Ishikawa (cell line): ENCODE data around the gene SRP9.

Experiments used
- CEBPB ChIP-seq: IDR thresholded peaks from 2 replicates; pipeline ENCODE4 v1.6.1; 2012
- CREB1 ChIP-seq: IDR thresholded peaks from 2 replicates; pipeline ENCODE4 v1.6.1; 2012; ENCODE audit warnings: low read depth
- EGR1 ChIP-seq: IDR thresholded peaks from 2 replicates; pipeline ENCODE4 v1.6.1; 2012
- EP300 ChIP-seq: IDR thresholded peaks from 2 replicates; pipeline ENCODE4 v1.6.1; 2012; ENCODE audit warnings: borderline replicate concordance
- FOXM1 ChIP-seq: IDR thresholded peaks from 2 replicates; pipeline ENCODE4 v1.6.1; 2012; ENCODE audit warnings: low read depth, borderline replicate concordance
- NFIC ChIP-seq: IDR thresholded peaks from 2 replicates; pipeline ENCODE4 v1.6.1; 2012
- RAD21 ChIP-seq: IDR thresholded peaks from 2 replicates; pipeline ENCODE4 v1.6.1; 2012; ENCODE audit warnings: low read depth
- TAF1 ChIP-seq: IDR thresholded peaks from 2 replicates; pipeline ENCODE4 v1.6.1; 2012; ENCODE audit warnings: low read depth, mild to moderate bottlenecking
- TCF12 ChIP-seq: IDR thresholded peaks from 2 replicates; pipeline ENCODE4 v1.6.1; 2012; ENCODE audit warnings: low read depth
- TEAD4 ChIP-seq: IDR thresholded peaks from 2 replicates; pipeline ENCODE4 v1.6.1; 2012
- YY1 ChIP-seq: IDR thresholded peaks from 2 replicates; pipeline ENCODE4 v1.6.1; 2012; ENCODE audit warnings: low read depth
- ZBTB7A ChIP-seq: IDR thresholded peaks from 2 replicates; pipeline ENCODE4 v1.6.1; 2012; ENCODE audit warnings: low read depth
- TF ChIP-seq, protein P1 (sequence below): IDR thresholded peaks from 2 replicates; pipeline ENCODE4 v1.6.1; 2012
- TF ChIP-seq, protein P2 (sequence below): IDR thresholded peaks from 2 replicates; pipeline ENCODE4 v1.6.1; 2012
- TF ChIP-seq, protein P3 (sequence below): IDR thresholded peaks from 2 replicates; pipeline ENCODE4 v1.6.1; 2012; ENCODE audit warnings: low read depth, mild to moderate bottlenecking

SRP9 gene

DNA sequence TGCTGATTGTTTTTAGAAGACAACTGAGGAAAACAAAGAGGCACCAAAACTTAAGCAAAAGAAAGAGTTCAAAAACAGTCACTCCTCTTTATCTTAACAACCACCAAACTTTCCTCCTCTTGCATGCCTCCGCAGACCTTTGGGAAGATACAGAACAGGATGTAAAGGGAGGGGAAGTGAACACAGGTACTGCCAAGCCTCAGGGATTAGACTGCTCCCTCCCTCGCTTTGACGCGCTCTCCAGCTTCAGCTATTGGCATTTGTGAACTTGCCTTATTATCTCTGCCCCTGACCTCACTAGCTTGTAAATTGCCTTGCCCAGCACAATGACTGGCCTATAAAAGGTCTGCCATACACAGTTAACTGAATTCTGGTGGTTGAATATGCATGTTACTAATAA is 4.8 kb upstream of the SRP9 start:
- TF ChIP-seq TCF12 (no peak), TAF1 (no peak), FOXM1 (no peak), EP300 (no peak)
- TF ChIP-seq, protein P1, sequence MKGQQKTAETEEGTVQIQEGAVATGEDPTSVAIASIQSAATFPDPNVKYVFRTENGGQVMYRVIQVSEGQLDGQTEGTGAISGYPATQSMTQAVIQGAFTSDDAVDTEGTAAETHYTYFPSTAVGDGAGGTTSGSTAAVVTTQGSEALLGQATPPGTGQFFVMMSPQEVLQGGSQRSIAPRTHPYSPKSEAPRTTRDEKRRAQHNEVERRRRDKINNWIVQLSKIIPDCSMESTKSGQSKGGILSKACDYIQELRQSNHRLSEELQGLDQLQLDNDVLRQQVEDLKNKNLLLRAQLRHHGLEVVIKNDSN = no peak

DNA sequence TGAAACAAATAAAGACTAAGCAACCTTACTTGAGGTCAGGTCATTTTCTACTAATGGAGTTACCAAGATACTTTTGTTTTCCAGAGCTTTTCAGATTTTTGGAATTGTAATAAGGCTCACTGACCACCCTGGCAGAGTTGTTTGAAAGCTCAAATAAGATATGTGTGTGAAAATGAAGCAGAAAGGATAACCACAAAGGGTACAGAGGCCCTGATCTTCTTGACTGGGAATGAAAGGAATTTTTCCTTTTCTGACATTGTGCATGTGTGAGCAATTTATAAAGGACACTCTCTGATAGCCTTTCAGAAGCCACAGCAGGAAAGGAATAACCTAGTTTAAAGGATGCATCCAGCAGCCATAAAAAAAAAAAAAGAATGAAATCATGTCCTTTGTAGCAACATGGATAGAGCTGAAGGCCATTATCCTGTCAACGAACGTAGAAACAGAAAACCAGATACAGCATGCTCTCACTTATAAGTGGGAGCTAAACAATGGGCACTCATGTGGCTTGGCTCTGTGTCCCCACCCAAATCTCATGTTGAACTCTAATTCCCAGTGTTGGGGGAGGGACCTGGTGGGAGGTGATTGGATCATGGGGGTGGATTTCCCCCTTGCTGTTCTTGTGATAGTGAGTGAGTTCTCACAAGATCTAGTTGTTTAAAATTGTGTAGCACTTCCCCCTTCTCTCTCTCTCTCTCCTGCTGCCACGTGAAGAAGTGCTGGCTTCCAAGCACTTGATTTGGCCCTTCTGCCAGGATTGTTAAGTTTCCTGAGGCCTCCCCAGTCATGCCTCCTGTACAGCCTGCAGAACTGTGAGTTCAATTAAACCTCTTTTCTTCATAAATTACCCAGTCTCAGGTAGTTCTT is 3.1 kb upstream of the SRP9 start:
- no peak for TF ChIP-seq ZBTB7A
- TF ChIP-seq TEAD4 = no peak
- no peak for TF ChIP-seq EP300
- no peak for TF ChIP-seq TAF1
- TF ChIP-seq FOXM1 = no peak
- no peak for TF ChIP-seq TCF12
- no peak for TF ChIP-seq CREB1
- no peak for TF ChIP-seq CEBPB
- TF ChIP-seq NFIC = no peak
- TF ChIP-seq RAD21 = no peak
- TF ChIP-seq, protein P1 = no peak
- no peak for TF ChIP-seq YY1
- TF ChIP-seq, protein P2, sequence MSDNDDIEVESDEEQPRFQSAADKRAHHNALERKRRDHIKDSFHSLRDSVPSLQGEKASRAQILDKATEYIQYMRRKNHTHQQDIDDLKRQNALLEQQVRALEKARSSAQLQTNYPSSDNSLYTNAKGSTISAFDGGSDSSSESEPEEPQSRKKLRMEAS = no peak
- TF ChIP-seq EGR1 = no peak

DNA sequence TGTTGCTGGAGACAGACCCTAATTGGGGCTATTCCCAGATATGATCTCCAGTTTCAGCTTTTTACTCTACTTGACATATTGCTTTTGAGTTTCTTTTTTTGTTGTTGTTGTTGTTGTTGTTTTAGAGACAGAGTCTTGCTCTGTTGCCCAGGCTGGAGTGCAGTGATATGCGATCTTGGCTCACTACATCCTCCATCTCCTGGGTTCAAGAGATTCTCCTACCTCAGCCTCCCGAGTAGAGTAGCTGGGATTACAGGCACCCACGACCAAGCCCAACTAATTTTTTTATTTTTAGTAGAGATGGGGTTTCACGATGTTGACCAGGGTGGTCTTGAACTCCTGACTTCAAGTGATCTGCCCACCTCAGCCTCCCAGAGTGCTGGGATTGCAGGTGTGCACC is 1.3 kb upstream of the SRP9 start:
- TF ChIP-seq CEBPB (no peak), RAD21 (no peak), YY1 (no peak), TAF1 (no peak), FOXM1 (no peak), EP300 (no peak), TEAD4 (no peak), ZBTB7A (no peak), TCF12 (no peak), CREB1 (no peak), NFIC (no peak), EGR1 (no peak)
- TF ChIP-seq, protein P1 = no peak
- TF ChIP-seq, protein P3, sequence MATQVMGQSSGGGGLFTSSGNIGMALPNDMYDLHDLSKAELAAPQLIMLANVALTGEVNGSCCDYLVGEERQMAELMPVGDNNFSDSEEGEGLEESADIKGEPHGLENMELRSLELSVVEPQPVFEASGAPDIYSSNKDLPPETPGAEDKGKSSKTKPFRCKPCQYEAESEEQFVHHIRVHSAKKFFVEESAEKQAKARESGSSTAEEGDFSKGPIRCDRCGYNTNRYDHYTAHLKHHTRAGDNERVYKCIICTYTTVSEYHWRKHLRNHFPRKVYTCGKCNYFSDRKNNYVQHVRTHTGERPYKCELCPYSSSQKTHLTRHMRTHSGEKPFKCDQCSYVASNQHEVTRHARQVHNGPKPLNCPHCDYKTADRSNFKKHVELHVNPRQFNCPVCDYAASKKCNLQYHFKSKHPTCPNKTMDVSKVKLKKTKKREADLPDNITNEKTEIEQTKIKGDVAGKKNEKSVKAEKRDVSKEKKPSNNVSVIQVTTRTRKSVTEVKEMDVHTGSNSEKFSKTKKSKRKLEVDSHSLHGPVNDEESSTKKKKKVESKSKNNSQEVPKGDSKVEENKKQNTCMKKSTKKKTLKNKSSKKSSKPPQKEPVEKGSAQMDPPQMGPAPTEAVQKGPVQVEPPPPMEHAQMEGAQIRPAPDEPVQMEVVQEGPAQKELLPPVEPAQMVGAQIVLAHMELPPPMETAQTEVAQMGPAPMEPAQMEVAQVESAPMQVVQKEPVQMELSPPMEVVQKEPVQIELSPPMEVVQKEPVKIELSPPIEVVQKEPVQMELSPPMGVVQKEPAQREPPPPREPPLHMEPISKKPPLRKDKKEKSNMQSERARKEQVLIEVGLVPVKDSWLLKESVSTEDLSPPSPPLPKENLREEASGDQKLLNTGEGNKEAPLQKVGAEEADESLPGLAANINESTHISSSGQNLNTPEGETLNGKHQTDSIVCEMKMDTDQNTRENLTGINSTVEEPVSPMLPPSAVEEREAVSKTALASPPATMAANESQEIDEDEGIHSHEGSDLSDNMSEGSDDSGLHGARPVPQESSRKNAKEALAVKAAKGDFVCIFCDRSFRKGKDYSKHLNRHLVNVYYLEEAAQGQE = no peak
- TF ChIP-seq, protein P2 = no peak

DNA sequence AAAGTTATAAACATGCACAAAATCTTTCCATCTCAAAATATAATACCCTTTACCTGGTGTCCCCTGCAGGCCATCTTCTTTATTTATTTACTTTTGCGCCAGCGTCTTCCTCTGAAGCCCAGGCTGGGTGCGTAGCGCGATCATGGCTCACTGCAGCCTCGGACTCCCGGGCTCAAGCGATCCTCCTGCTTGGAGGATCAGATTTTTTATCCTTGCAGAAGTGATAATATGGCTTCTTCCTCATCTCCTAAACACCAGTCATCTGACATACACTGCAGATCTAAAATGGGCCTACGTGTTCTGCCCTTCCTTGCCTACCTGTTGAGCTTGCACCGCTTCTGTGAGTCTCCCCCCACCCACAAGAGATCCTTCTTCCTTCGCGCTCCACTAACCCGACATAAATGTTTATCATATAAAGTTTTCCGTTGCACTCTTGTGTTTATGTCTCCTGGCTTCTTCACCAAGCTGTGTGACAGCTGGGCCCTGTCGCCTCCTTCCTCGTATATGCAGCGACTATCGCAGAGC is 506 bp upstream of the SRP9 start:
- no peak for TF ChIP-seq FOXM1
- no peak for TF ChIP-seq TCF12
- no peak for TF ChIP-seq EGR1
- TF ChIP-seq NFIC = no peak; the same call in 1 of the 2 replicates
- no peak for TF ChIP-seq TEAD4
- TF ChIP-seq, protein P1 = no peak
- TF ChIP-seq ZBTB7A = no peak
- no peak for TF ChIP-seq CREB1
- TF ChIP-seq EP300 = no peak
- TF ChIP-seq TAF1 = no peak
- no peak for TF ChIP-seq RAD21

DNA sequence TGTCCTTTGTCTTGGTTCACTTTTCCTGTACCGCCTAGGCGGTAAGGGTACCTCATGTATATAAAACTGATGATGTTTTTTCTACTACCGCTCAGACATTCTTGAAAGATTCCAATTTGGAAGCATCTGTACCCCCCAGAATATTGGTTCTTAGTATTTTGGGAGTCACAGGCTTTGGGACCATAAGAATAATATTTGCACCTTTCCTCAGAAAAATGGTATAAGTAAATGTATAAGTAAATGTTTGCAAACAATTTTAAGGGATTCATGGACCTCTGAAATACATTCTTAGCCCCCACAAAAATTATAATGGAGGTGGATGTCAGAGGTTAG is 677 bp downstream of the SRP9 start:
- no peak for TF ChIP-seq YY1
- TF ChIP-seq CREB1 = no peak
- TF ChIP-seq TEAD4 = no peak
- TF ChIP-seq, protein P1 = no peak
- no peak for TF ChIP-seq TCF12
- TF ChIP-seq, protein P2 = no peak
- no peak for TF ChIP-seq ZBTB7A
- no peak for TF ChIP-seq EP300
- TF ChIP-seq RAD21 = no peak
- no peak for TF ChIP-seq NFIC
- no peak for TF ChIP-seq TAF1
- TF ChIP-seq FOXM1 = no peak
- no peak for TF ChIP-seq EGR1
